Esophagus squamous epithelium (tissue), 5 donors: ENCODE data around the gene EID3. TPM values are rescaled to one million over a fixed set of nuclear protein-coding genes. Genes with fewer than 3 reads are reported as not detected.
A peak's percentile ranks its signal among the peaks of the same experiment; 100 is the strongest.

Source experiments
- DNase-seq: peaks from one replicate; lab custom pipeline; 2025; lab: John Stamatoyannopoulos, UW
- H3K27ac ChIP-seq, 4 donors: fragments of 200-600 bp; sonication (generic); one replicate each; pipeline ENCODE4 v1.5.1; 2016 to 2019; ENCODE audit warnings: mild to moderate bottlenecking in 1 of 4
- H3K27me3 ChIP-seq, 4 donors: fragments of 200-600 bp; sonication (generic); 1 replicate in 3 of 4; 2 replicates in 1 of 4; pipeline versions ENCODE4 v1.5.1 to v1.6.0; 2017 to 2021; ENCODE audit warnings: antibody characterized with exemption in 1 of 4
- H3K36me3 ChIP-seq, 3 donors: fragments of 200-600 bp; sonication (generic); one replicate each; pipeline ENCODE4 v1.5.1; 2016 to 2019
- H3K4me1 ChIP-seq, 3 donors: fragments of 200-600 bp; sonication (generic); one replicate each; pipeline ENCODE4 v1.5.1; 2017 to 2019
- H3K4me3 ChIP-seq, 4 donors: fragments of 200-600 bp; sonication (generic); 1 replicate in 3 of 4; 2 replicates in 1 of 4; pipeline ENCODE4 v1.5.1; 2016 to 2019; ENCODE audit warnings: mild to moderate bottlenecking in 2 of 4, moderate library complexity in 1 of 4
- H3K9me3 ChIP-seq, 3 donors: fragments of 200-600 bp; sonication (generic); one replicate each; pipeline ENCODE4 v1.5.1; 2016 to 2019
- CTCF ChIP-seq, 6 experiments: fragments of 450-650 bp in 4 of 6; fragments of 200-600 bp in 2 of 6; sonication (generic) in 2 of 6; IDR thresholded peaks; one replicate each; pipeline ENCODE4 v1.5.1; 2016 to 2019; ENCODE audit warnings: antibody characterized with exemption in 6 of 6, mild to moderate bottlenecking in 4 of 6, moderate library complexity in 4 of 6
- POLR2A ChIP-seq, 4 donors: fragments of 450-650 bp; IDR thresholded peaks; one replicate each; pipeline ENCODE4 v1.6.1; 2017; ENCODE audit warnings: antibody characterized with exemption in 4 of 4, mild to moderate bottlenecking in 4 of 4, moderate library complexity in 3 of 4
- WGBS, 2 donors: methylation state at CpG; one replicate each; pipeline ENCODE4 v1.1.5; 2018; 5-methylcytosine and 5-hydroxymethylcytosine counted together
- intact Hi-C: fragments of 100-400 bp; cut with DNase I; formaldehyde crosslinking; loops from one replicate; pipeline ENCODE4 v1.15.0; 2022
- total RNA-seq, 4 donors: library from RNA; depleted of rRNA; stranded (reverse); fragments of >200 nt; gene quantifications; one replicate each; pipeline ENCODE4 v1.1.0, GENCODE V29; 2016
- donor health status: DM: yes; HTN: yes; CAD: no.

The EID3 gene
- total RNA-seq, 4 donors from 2014 or later, result 1.8 to 17.1 (median 7.0) TPM

GRCh38 chr12:104340177-104340576 lies 36.6 kb downstream of the EID3 start:
- WGBS, 2 donors, result 42 to 50% methylated on average over 1 of the region's 1 CpG
- no peak overlapping the region for H3K4me3 ChIP-seq
- peak overlapping the region; percentile 8 to 55 (median 24) for H3K27ac ChIP-seq
- intact Hi-C loops, result no loop called here
- TF ChIP-seq CTCF (IDR thresholded peaks at IDR 0.05), result no peak
- TF ChIP-seq POLR2A (IDR thresholded peaks at IDR 0.05), result no peak
- no peaks in the 10 kb centered on the region for H3K9me3 ChIP-seq
- peaks cover 19 to 98% (median 36%) of the 10 kb centered on the region in 3 donors for H3K36me3 ChIP-seq
- DNase-seq, result no peak
- H3K27me3 ChIP-seq, result no peaks in the 10 kb centered on the region
- peaks cover 0 to 28% (median 4%) of the 10 kb centered on the region in 3 donors for H3K4me1 ChIP-seq

DNA sequence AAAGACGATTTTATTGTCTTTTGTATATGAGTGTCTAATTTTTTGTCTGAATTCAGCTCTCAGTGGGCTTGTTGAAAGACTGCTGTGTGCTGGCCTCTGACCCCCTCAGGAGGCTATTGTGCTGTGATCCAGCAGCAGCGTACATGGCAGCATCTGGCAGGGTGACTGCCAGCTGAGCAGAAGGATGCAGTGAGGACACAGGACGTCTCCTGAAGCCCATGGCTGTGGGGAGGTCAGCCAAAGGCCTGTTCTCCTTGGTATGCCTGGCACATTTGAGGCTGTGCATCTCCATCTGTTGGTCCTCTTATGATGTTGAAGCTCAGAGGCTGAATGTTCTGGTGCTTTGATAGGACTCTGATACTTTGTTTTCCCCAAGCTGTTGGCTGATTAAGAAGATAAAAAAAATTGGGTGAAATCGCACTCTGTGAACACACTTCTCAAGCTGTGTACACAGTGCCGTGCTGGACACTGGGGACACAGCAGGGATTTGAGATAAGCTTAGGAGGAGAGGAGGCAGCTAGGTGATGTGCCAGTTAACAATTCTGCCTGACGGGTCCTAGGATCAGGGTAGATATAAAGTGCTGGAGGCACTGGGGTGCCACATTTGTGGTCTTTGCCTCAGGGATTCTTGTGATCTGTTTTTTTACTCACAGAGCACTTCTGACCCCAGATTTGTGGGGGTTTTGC lies 37.5 kb downstream of the EID3 start:
- TF ChIP-seq CTCF (IDR thresholded peaks at IDR 0.05) (no peak), POLR2A (IDR thresholded peaks at IDR 0.05) (no peak)
- H3K4me3 ChIP-seq, result no peak overlapping the region
- no peaks in the 10 kb centered on the region for H3K9me3 ChIP-seq
- peaks cover 19 to 98% (median 38%) of the 10 kb centered on the region in 3 donors for H3K36me3 ChIP-seq
- H3K4me1 ChIP-seq, result peaks cover 0 to 28% (median 4%) of the 10 kb centered on the region in 3 donors
- DNase-seq, result no peak
- WGBS, 2 donors, result 73 to 77% methylated on average over 5 to 6 of the region's 6 CpGs
- no peaks in the 10 kb centered on the region for H3K27me3 ChIP-seq
- H3K27ac ChIP-seq, result peak overlapping the region in 3 of 4 donors; percentile 8 to 55 (median 37)
- intact Hi-C loops, result no loop called here

DNA sequence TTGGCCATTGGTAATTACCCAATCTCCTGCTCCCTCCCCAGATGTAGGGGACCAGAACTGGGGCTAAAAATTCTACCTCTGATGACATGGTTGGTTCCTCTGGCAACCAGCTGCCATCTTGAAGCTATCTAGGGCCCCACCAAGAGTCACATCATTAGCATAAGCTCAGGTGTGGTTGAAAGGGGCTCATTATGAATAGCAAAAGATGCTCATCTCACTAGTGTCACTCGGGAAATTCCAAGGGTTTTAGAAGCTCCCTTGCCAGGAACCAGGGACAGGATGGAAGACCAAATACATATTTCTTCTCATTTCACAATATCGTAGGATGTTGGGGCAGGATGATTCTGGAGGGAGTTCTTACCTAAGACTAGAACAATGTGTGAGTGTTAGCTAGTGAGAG lies 38.6 kb downstream of the EID3 start:
- WGBS, 2 donors, result 82 to 92% methylated on average over 2 of the region's 2 CpGs
- intact Hi-C loops, result no loop called here

DNA sequence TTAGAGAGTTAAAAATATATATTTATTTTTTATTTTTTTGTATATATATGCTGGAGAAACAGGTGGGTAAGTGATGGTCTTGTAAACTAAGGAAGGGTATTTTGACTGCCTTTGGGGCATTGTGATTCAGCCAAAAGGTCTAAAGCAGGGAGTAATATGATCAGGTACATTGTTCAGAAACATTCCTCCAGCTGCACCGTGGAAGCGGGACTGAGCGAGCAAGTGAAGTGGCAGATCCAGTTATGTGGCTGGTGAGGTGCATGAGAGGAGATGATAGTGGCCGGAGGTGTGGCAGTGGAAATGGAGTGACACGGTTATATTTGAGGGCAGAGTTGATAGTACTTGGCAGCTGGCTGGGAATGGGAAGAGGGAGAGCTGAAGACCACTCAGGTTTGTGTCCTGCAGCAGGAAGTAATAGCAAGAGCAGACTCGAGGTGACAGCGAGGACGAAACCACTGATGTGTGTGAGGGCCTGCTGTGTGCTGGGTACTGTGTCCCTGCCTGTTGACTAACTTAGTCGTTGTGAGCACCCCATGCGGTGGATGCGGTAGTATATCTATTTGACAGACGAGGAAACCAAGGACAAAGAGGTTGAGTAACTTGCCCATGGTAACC lies 39.2 kb downstream of the EID3 start:
- no peak for DNase-seq

More for the DNA sequence above, 38.6 kb downstream of the EID3 start:
- no peak overlapping the region for H3K27ac ChIP-seq
- no peak for DNase-seq
- TF ChIP-seq CTCF (IDR thresholded peaks at IDR 0.05) (no peak), POLR2A (IDR thresholded peaks at IDR 0.05) (no peak)
- no peak overlapping the region for H3K4me3 ChIP-seq
- no peaks in the 10 kb centered on the region for H3K9me3 ChIP-seq
- H3K36me3 ChIP-seq, result peaks cover 19 to 98% (median 35%) of the 10 kb centered on the region in 3 donors
- peaks cover 0 to 28% (median 4%) of the 10 kb centered on the region in 3 donors for H3K4me1 ChIP-seq
- no peaks in the 10 kb centered on the region for H3K27me3 ChIP-seq

More for the DNA sequence above, 39.2 kb downstream of the EID3 start:
- peaks cover 0 to 28% (median 4%) of the 10 kb centered on the region in 3 donors for H3K4me1 ChIP-seq
- no peak for TF ChIP-seq POLR2A (IDR thresholded peaks at IDR 0.05)
- no peak for TF ChIP-seq CTCF (IDR thresholded peaks at IDR 0.05)
- H3K9me3 ChIP-seq, result no peaks in the 10 kb centered on the region
- intact Hi-C loops, result no loop called here
- WGBS, 2 donors, result 87 to 89% methylated on average over 12 of the region's 12 CpGs
- H3K4me3 ChIP-seq, result no peak overlapping the region
- H3K27ac ChIP-seq, result no peak overlapping the region
- no peaks in the 10 kb centered on the region for H3K27me3 ChIP-seq
- peaks cover 15 to 98% (median 35%) of the 10 kb centered on the region in 3 donors for H3K36me3 ChIP-seq
